A172 (cell line): ENCODE measurements around the gene PWP1. TPM values are rescaled to one million over a fixed set of nuclear protein-coding genes. Genes with fewer than 3 reads are reported as not detected.

ENCODE experiments used
- DNase-seq: peaks from one replicate; pipeline ENCODE4 v3.0.0-alpha.2; 2015; ENCODE audit warnings: low spot score
- total RNA-seq: library from RNA; depleted of rRNA; stranded (reverse); fragments of >200 nt; shearing (Covaris generic); gene quantifications from 2 replicates; pipeline ENCODE4 v1.2.3, GENCODE V29; 2014; rRNA removed

PWP1 gene
- total RNA-seq, 1 experiment from 2014 or later: 117 TPM

GRCh38 chr12:107735763-107736162 lies 50.2 kb downstream of the PWP1 start:
- DNase-seq: no peak

GRCh38 chr12:107736914-107737313 lies 51.3 kb downstream of the PWP1 start:
- DNase-seq: no peak

- peak; percentile 69 for DNase-seq
Observed at GRCh38 chr12:107748472-107748871, 62.9 kb downstream of the PWP1 start.

GRCh38 chr12:107749083-107749482 lies 63.5 kb downstream of the PWP1 start:
- peak; percentile 24 for DNase-seq

GRCh38 chr12:107759410-107759809 lies 73.8 kb downstream of the PWP1 start:
- DNase-seq: peak; percentile 83

- peak; percentile 10 for DNase-seq
Observed at GRCh38 chr12:107760207-107760808, 74.7 kb downstream of the PWP1 start.

GRCh38 chr12:107760809-107761501 lies 75.4 kb downstream of the PWP1 start, which contains the start of gene PRDM4:
TSS of gene PRDM4 (minus strand) at chr12:107761137. CDS start at chr12:107760515, 622 bp downstream.
- peak; percentile 74 for DNase-seq

- DNase-seq: no peak
Observed at GRCh38 chr12:107761502-107761904, 75.9 kb downstream of the PWP1 start.

Other genes starting within 250 kb of the PWP1 start
- 25.2 and 34.0 TPM in 2 replicates for gene PRDM4, start 75.3 kb downstream of the PWP1 start, total RNA-seq
- not detected in 2 replicates for gene ASCL4, start 88.9 kb downstream of the PWP1 start, total RNA-seq